ENCODE data around the gene ADAM8.

DNA sequence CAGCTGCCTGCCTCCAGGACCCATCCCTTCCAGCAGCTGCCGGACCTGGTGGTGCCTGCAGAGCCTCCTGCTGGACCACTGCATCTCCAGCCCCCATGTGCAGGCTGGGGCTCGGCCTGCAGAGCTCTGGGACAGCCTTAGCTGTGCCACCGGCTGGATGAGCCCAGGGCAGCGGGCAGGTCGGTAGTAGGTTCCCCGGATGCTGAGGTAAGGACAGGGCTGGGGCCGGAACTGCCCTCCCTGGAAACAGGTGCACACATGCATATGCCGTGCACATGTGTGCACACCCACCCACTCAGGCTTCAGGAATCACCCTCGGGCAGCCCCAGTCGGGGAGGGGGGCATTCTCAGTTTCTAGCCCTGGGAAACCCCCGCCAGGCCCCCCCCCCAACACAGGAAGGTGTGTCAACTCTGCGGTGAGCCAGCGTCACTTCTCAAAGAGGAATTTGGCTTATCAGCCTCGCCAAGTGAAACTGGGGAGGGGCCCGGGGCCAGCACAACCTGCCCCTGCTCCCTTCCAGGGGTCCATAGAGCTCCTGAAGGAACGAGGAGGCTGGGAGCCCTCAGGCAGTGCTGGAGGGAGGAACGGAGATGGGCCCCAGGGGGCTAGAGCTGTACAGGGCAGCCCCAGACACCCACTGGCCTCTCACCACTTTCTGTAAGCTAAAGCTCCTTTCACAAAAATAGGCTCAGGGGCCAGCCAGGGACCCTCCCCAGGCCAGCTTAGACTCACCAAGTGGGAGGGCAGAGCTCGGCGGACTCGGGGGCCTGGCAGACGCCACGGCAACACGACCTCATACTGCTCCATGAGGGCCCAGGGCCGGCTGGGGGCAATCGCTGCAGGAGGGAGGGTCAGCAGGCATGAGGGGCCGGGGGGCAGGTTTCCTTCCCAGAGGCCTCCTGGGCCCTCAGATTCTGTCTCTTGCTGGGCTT, 1.7 kb downstream of the ADAM8 start:
- TF ChIP-seq, protein P1, sequence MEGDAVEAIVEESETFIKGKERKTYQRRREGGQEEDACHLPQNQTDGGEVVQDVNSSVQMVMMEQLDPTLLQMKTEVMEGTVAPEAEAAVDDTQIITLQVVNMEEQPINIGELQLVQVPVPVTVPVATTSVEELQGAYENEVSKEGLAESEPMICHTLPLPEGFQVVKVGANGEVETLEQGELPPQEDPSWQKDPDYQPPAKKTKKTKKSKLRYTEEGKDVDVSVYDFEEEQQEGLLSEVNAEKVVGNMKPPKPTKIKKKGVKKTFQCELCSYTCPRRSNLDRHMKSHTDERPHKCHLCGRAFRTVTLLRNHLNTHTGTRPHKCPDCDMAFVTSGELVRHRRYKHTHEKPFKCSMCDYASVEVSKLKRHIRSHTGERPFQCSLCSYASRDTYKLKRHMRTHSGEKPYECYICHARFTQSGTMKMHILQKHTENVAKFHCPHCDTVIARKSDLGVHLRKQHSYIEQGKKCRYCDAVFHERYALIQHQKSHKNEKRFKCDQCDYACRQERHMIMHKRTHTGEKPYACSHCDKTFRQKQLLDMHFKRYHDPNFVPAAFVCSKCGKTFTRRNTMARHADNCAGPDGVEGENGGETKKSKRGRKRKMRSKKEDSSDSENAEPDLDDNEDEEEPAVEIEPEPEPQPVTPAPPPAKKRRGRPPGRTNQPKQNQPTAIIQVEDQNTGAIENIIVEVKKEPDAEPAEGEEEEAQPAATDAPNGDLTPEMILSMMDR (conservative IDR thresholded peaks at IDR 0.05; ENCODE audit: low read length), result no peak
- TF ChIP-seq EZH2phosphoT487 (IDR thresholded peaks at IDR 0.05; ENCODE audit: borderline replicate concordance, low read depth, low read length), result no peak

All from OCI-LY7 (cell line).